ENCODE data around the gene SEC11A.

DNA sequence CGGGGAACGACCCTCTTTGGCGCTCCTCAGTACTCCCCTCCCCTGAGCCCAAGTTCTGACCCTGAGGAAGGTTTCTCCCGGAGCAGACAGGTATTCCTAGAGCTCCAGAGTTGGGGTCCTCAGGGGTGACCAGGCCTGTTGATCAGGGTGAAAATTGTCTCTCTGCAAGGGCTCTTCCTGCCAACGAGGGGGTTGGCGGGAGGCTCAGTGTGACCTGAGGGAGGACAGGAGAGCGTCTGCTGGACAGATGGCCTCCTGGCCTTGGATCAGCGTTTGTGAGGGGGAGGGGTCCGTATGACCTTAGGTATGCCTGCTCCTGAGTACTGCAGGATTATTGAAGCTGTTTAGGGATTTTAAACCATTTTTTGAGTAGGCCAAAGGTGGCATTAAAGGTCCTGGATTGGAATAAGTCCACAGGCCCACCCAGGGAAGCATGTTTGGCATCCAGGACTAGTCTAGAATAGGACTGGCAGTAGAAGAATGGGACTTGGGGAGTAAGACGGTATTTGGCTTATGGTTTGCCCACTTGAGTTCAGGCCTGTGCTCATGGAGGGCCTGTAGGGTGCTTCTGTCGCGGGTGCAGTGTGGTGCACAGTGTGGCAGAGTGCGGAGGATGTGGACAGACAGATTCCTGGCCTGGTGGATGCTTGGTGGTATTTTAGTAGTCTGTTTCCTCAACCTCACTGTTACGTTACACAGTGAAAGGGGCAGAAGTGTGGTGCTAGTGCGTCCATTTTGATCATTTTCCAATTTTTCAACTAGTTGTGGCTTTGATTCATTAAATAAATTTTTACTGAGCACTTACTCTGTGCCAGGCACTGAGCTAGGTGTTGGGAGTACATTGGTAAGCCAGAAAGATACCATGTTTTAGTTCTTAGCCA lies 33.4 kb upstream of the SEC11A start:
- TF ChIP-seq, protein P1, sequence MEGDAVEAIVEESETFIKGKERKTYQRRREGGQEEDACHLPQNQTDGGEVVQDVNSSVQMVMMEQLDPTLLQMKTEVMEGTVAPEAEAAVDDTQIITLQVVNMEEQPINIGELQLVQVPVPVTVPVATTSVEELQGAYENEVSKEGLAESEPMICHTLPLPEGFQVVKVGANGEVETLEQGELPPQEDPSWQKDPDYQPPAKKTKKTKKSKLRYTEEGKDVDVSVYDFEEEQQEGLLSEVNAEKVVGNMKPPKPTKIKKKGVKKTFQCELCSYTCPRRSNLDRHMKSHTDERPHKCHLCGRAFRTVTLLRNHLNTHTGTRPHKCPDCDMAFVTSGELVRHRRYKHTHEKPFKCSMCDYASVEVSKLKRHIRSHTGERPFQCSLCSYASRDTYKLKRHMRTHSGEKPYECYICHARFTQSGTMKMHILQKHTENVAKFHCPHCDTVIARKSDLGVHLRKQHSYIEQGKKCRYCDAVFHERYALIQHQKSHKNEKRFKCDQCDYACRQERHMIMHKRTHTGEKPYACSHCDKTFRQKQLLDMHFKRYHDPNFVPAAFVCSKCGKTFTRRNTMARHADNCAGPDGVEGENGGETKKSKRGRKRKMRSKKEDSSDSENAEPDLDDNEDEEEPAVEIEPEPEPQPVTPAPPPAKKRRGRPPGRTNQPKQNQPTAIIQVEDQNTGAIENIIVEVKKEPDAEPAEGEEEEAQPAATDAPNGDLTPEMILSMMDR (IDR thresholded peaks at IDR 0.05; ENCODE audit: low read length) = 0 out of 2 replicates have a peak, but pooled peaks have one; percentile 5
- TF ChIP-seq EZH2 (optimal IDR thresholded peaks at IDR 0.05; ENCODE audit: low read depth, low read length) (no peak), EZH2phosphoT487 (IDR thresholded peaks at IDR 0.05; ENCODE audit: low read length) (no peak)

Data from MM.1S (cell line).